ENCODE data around the gene GPR157. TPM values are rescaled to one million over a fixed set of nuclear protein-coding genes. Genes with fewer than 3 reads are reported as not detected.

Gene GPR157
- total and polyA plus RNA-seq, 2 experiments from 2014 or later = 0.81 to 3.9 TPM

- Mint-ChIP-seq H3K4me3 (no peak overlapping the region), H3K27me3 (ENCODE audit: insufficient read depth, low read depth, poor library complexity) (peaks cover 8% of the 10 kb centered on the region), H3K4me1 (peaks cover 18% of the 10 kb centered on the region), H3K27ac (no peak overlapping the region), H3K9me3 (no peaks in the 10 kb centered on the region), H3K36me3 (ENCODE audit: low read depth) (no peaks in the 10 kb centered on the region)
- DNase-seq (ENCODE audit: low spot score) (no peak), ATAC-seq (no peak)
- H3K9me2 ChIP-seq (ENCODE audit: insufficient read depth) = no peaks in the 10 kb centered on the region
- no peak overlapping the region for H3K4me3 ChIP-seq
- peak overlapping the region; percentile 93 for H2AFZ ChIP-seq
- H3K27me3 ChIP-seq (ENCODE audit: insufficient read depth) = no peaks in the 10 kb centered on the region
- no peaks in the 10 kb centered on the region for H3K4me1 ChIP-seq (ENCODE audit: insufficient read depth)
- no peaks in the 10 kb centered on the region for H3K79me2 ChIP-seq (replicated peaks; ENCODE audit: insufficient read depth)
- no peaks in the 10 kb centered on the region for H3K36me3 ChIP-seq (ENCODE audit: insufficient read depth)
- TF ChIP-seq STAT1 (IDR thresholded peaks at IDR 0.05; ENCODE audit: unreplicated experiment) = no peak
- H3K4me2 ChIP-seq = no peak overlapping the region
- no peaks in the 10 kb centered on the region for H3F3A ChIP-seq (replicated peaks; ENCODE audit: low read depth)
- no peaks in the 10 kb centered on the region for H4K20me1 ChIP-seq (replicated peaks; ENCODE audit: insufficient read depth)
- H3K27ac ChIP-seq (ENCODE audit: low read depth) = no peak overlapping the region
Observed at GRCh38 chr1:9068981-9069325, 59.9 kb downstream of the GPR157 start.

- H3K27me3 ChIP-seq (ENCODE audit: insufficient read depth) = no peaks in the 10 kb centered on the region
- no peaks in the 10 kb centered on the region for H3K4me1 ChIP-seq (ENCODE audit: insufficient read depth)
- H3K9me2 ChIP-seq (ENCODE audit: insufficient read depth) = no peaks in the 10 kb centered on the region
- no peaks in the 10 kb centered on the region for H3K79me2 ChIP-seq (replicated peaks; ENCODE audit: insufficient read depth)
- no peak for ATAC-seq
- no peak overlapping the region for H3K27ac ChIP-seq (ENCODE audit: low read depth)
- H3F3A ChIP-seq (replicated peaks; ENCODE audit: low read depth) = no peaks in the 10 kb centered on the region
- Mint-ChIP-seq H3K9me3 (no peaks in the 10 kb centered on the region), H3K27me3 (ENCODE audit: insufficient read depth, low read depth, poor library complexity) (peaks cover 6% of the 10 kb centered on the region), H3K27ac (no peak overlapping the region), H3K36me3 (ENCODE audit: low read depth) (no peaks in the 10 kb centered on the region), H3K4me3 (no peak overlapping the region), H3K4me1 (peaks cover 19% of the 10 kb centered on the region)
- H3K4me3 ChIP-seq = no peak overlapping the region
- no peak overlapping the region for H3K4me2 ChIP-seq
- DNase-seq (ENCODE audit: low spot score) = no peak
- H4K20me1 ChIP-seq (replicated peaks; ENCODE audit: insufficient read depth) = no peaks in the 10 kb centered on the region
- no peak overlapping the region; the same call in 1 of the 2 replicates for H2AFZ ChIP-seq
- H3K36me3 ChIP-seq (ENCODE audit: insufficient read depth) = no peaks in the 10 kb centered on the region
- TF ChIP-seq NANOG (IDR thresholded peaks at IDR 0.05; ENCODE audit: borderline replicate concordance) (no peak), CTCF (conservative IDR thresholded peaks at IDR 0.05; ENCODE audit: low read depth in 2 of 2) (no peak), POLR2AphosphoS5 (IDR thresholded peaks at IDR 0.05; ENCODE audit: low read depth) (no peak), EZH2phosphoT487 (IDR thresholded peaks at IDR 0.05; ENCODE audit: unreplicated experiment) (no peak), EZH2 (IDR thresholded peaks at IDR 0.05; ENCODE audit: low read depth, unreplicated experiment) (no peak), ETS1 (IDR thresholded peaks at IDR 0.05) (no peak), STAT1 (IDR thresholded peaks at IDR 0.05; ENCODE audit: unreplicated experiment) (no peak), ZNF462 (CRISPR knock-in tag; IDR thresholded peaks at IDR 0.05) (no peak)
Observed at GRCh38 chr1:9066945-9067807, 61.7 kb downstream of the GPR157 start.
